Activated T-cell treated with anti-CD3 and anti-CD28 coated beads, Interleukin-2, amount 50 U/mL, for 72 hours (primary cell): ENCODE data around the gene E2F7. TPM values are rescaled to one million over a fixed set of nuclear protein-coding genes. Genes with fewer than 3 reads are reported as not detected.

Source experiments
- ATAC-seq, 2 donors: fragments of 150-1000 bp; cut with Tn5 transposase; replicated peaks in 1 of 2; 2 replicates each; pipeline ENCODE4 v1.10.0; 2021; ENCODE audit warnings: moderate library complexity in 2 of 2, mild to moderate bottlenecking in 1 of 2
- DNase-seq, 2 donors: peaks; one replicate each; pipeline ENCODE4 v3.0.0; 2021 to 2022; ENCODE audit warnings: mixed read lengths in 1 of 2
- H3K27ac Mint-ChIP-seq: one replicate; pipeline ENCODE4 v1.8.0; 2022; ENCODE audit warnings: mild to moderate bottlenecking, moderate library complexity, mixed read lengths
- H3K27me3 Mint-ChIP-seq: one replicate; pipeline ENCODE4 v1.8.0; 2022; ENCODE audit warnings: low read depth, mixed read lengths
- H3K36me3 Mint-ChIP-seq, 2 donors: one replicate each; pipeline ENCODE4 v1.8.0; 2022; ENCODE audit warnings: mixed read lengths in 2 of 2, mild to moderate bottlenecking in 1 of 2; ENCODE audit not compliant: insufficient read depth in 2 of 2
- H3K4me1 Mint-ChIP-seq: one replicate; pipeline ENCODE4 v1.8.0; 2022; ENCODE audit warnings: low read depth, mixed read lengths
- H3K4me3 Mint-ChIP-seq, 2 donors: one replicate each; pipeline ENCODE4 v1.8.0; 2022; ENCODE audit warnings: mild to moderate bottlenecking in 2 of 2, mixed read lengths in 2 of 2, moderate library complexity in 2 of 2
- H3K9me3 Mint-ChIP-seq, 2 donors: one replicate each; pipeline ENCODE4 v1.8.0; 2022; ENCODE audit warnings: mixed read lengths in 2 of 2
- total RNA-seq, 2 donors: library from RNA; stranded (reverse); gene quantifications; one replicate each; pipeline ENCODE4 v1.2.3, GENCODE V29; 2022

E2F7 gene
- total RNA-seq, 2 donors from 2014 or later = 4.9 to 5.7 TPM

GRCh38 chr12:77002382-77002781 lies 63.0 kb downstream of the E2F7 start:
- no peaks in the 10 kb centered on the region for H3K9me3 Mint-ChIP-seq
- H3K36me3 Mint-ChIP-seq = no peaks in the 10 kb centered on the region
- no peak overlapping the region for H3K27ac Mint-ChIP-seq
- ATAC-seq = no peak
- H3K27me3 Mint-ChIP-seq = peaks cover 15% of the 10 kb centered on the region
- DNase-seq = no peak
- H3K4me1 Mint-ChIP-seq = no peaks in the 10 kb centered on the region
- H3K4me3 Mint-ChIP-seq = no peak overlapping the region

DNA sequence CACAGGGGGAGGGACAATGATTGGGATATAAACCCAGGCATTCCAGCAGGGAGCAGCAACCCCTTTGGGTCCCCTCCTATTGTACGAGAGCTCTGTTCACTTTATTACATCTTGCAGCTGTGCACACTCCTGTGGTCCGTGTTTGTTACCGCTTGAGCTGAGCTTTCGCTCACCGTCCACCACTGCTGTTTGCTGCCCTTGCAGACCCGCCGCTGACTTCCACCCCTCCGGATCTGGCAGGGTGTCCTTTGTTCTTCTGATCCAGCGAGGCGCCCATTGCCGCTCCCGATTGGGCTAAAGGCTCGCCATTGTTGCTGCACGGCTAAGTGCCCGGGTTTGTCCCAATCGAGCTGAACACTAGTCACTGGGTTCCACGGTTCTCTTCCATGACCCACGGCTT lies 64.1 kb downstream of the E2F7 start:
- no peaks in the 10 kb centered on the region for H3K9me3 Mint-ChIP-seq
- no peaks in the 10 kb centered on the region for H3K4me1 Mint-ChIP-seq
- ATAC-seq (no peak), DNase-seq (no peak)
- no peaks in the 10 kb centered on the region for H3K36me3 Mint-ChIP-seq
- peaks cover 15% of the 10 kb centered on the region for H3K27me3 Mint-ChIP-seq
- H3K4me3 Mint-ChIP-seq = no peak overlapping the region
- no peak overlapping the region for H3K27ac Mint-ChIP-seq

DNA sequence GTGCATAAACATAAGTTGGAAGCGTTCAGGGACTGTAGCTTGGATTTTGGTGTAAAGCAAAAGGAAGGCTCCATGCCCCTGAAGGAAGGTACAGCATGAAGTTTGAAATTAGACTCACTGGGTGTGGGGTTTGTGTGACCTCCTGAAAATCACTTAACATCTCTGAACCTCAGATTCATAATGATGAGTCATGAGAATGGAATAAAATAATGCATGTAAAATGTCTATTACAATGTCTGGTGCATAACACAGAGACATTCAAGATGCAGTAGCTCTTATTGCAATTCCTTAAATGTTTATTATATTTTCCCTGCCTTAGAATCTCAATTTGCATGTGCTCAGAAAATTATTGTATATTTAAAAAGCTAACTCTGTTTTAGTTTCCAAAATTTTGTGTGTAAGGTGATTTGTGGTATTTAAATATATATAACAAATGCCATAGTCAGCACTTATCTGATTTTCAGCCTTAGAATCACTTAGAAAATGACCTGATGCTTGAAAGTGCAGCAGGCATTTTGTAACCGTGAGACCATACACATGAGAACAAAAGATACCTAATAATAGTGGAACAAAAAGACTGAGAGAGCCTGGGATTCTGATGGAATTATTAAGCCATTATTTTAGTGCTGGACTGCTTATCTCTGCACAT lies 66.3 kb downstream of the E2F7 start:
- Mint-ChIP-seq H3K4me3 (no peak overlapping the region), H3K9me3 (no peaks in the 10 kb centered on the region), H3K36me3 (no peaks in the 10 kb centered on the region), H3K27ac (no peak overlapping the region), H3K4me1 (no peaks in the 10 kb centered on the region), H3K27me3 (peaks cover under 1% of the 10 kb centered on the region)
- ATAC-seq = no peak
- no peak for DNase-seq

- DNase-seq (no peak), ATAC-seq (no peak)
- H3K27ac Mint-ChIP-seq = no peak overlapping the region
- no peaks in the 10 kb centered on the region for H3K9me3 Mint-ChIP-seq
- H3K36me3 Mint-ChIP-seq = no peaks in the 10 kb centered on the region
- H3K27me3 Mint-ChIP-seq = no peaks in the 10 kb centered on the region
- no peak overlapping the region for H3K4me3 Mint-ChIP-seq
- no peaks in the 10 kb centered on the region for H3K4me1 Mint-ChIP-seq
Observed at GRCh38 chr12:76998386-76998785, 67.0 kb downstream of the E2F7 start.

DNA sequence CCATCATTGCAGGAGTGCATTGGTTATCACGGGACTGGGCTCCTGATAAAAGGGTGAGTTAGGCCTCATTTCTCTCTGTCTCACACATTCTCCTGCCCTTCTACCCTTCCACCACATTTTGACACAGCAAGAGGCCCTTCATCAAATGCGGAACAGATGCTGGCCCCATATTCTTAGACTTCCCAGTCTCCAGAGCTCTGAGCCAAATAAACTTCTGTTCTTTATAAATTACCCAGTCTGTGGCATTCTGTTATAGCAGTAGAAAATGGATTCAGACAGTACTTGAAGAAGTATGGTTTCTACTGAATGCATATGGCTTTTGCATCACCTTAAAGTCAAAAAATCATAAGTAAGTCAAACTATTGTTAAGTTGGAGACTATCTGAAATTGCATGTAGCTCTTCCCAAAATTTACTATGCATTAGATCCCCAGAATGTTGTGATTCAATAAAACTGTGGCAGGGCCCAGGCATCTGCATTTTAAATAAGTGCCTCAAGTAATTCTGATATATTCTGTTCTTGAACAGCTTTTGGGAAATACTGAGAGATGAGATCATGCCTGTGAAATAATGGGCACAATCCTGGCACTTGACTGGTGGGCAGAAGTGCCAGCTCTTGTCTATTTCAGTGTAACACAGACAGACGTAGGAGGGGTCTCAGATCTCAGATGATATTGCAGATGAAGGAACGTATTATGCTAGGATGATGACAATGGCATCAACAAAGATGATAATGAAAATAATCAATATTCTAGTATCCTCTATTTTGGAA lies 68.2 kb downstream of the E2F7 start:
- Mint-ChIP-seq H3K9me3 (no peaks in the 10 kb centered on the region), H3K27me3 (no peaks in the 10 kb centered on the region), H3K27ac (no peak overlapping the region), H3K4me1 (no peaks in the 10 kb centered on the region), H3K36me3 (no peaks in the 10 kb centered on the region), H3K4me3 (no peak overlapping the region)
- ATAC-seq = no peak
- DNase-seq = no peak

DNA sequence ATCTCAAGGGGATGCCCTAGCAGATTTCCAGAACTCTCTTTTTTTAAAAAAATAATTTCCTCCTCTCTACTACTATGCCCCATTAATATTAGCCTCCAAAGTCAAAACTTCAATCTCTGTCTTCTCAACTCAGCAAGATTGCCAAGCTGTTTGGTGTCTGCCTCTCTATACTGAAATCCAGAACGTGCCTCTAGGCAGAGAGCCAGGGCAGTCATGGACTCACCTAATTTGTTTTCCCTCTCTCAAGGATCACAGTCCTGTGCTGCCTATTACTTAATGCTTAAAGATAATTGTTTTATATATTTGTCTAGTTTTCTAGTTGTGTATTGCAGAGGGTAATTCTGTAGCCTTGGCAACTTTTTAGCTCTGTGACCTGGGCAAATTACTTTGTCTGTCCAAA lies 74.7 kb downstream of the E2F7 start:
- no peak for ATAC-seq
- H3K27me3 Mint-ChIP-seq = peaks cover 8% of the 10 kb centered on the region
- no peaks in the 10 kb centered on the region for H3K4me1 Mint-ChIP-seq

GRCh38 chr12:76984566-76984965 lies 80.8 kb downstream of the E2F7 start:
- ATAC-seq = no peak
- no peak for DNase-seq
- Mint-ChIP-seq H3K27me3 (no peaks in the 10 kb centered on the region), H3K4me3 (no peak overlapping the region), H3K27ac (no peak overlapping the region), H3K9me3 (peaks cover 5 to 16% of the 10 kb centered on the region in 2 donors), H3K4me1 (no peaks in the 10 kb centered on the region), H3K36me3 (peaks cover 2 to 12% of the 10 kb centered on the region in 2 donors)

More for the DNA sequence above, 74.7 kb downstream of the E2F7 start:
- Mint-ChIP-seq H3K9me3 (no peaks in the 10 kb centered on the region), H3K27ac (no peak overlapping the region), H3K4me3 (no peak overlapping the region), H3K36me3 (no peaks in the 10 kb centered on the region)
- DNase-seq = no peak

DNA sequence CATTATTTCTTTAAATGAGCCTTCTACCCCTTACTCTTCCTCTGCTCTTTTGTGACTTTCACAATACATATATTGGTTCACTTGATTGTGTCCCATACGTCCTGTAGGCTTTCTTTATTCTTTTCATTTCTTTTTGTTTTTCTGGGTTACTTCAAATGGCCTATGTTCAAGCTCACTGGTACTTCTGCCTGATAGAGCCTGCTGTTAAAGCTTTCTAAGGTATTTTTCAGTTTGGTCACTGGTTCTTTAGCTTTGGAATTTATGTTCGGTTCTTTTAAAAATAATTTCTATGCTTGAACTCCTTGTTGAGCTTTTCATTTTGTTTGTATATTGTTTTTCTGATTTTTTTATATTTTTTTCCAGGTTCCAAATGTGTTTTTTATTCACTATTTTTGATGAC lies 81.9 kb downstream of the E2F7 start:
- H3K9me3 Mint-ChIP-seq = peaks cover 5 to 16% of the 10 kb centered on the region in 2 donors
- DNase-seq = no peak
- no peaks in the 10 kb centered on the region for H3K4me1 Mint-ChIP-seq
- H3K27me3 Mint-ChIP-seq = no peaks in the 10 kb centered on the region
- no peak overlapping the region for H3K27ac Mint-ChIP-seq
- H3K36me3 Mint-ChIP-seq = peaks cover 2 to 12% of the 10 kb centered on the region in 2 donors
- no peak for ATAC-seq
- H3K4me3 Mint-ChIP-seq = no peak overlapping the region

GRCh38 chr12:76980196-76980595 lies 85.2 kb downstream of the E2F7 start:
- Mint-ChIP-seq H3K4me1 (no peaks in the 10 kb centered on the region), H3K27ac (no peak overlapping the region), H3K4me3 (no peak overlapping the region), H3K36me3 (peaks cover 2 to 12% of the 10 kb centered on the region in 2 donors), H3K9me3 (peaks cover 5 to 15% of the 10 kb centered on the region in 2 donors), H3K27me3 (no peaks in the 10 kb centered on the region)
- ATAC-seq (no peak), DNase-seq (no peak)

GRCh38 chr12:76976777-76977382 lies 88.5 kb downstream of the E2F7 start:
- Mint-ChIP-seq H3K4me1 (peaks cover 5% of the 10 kb centered on the region), H3K36me3 (no peaks in the 10 kb centered on the region), H3K4me3 (no peak overlapping the region), H3K27ac (no peak overlapping the region), H3K9me3 (peaks cover 0 to 3% of the 10 kb centered on the region in 2 donors), H3K27me3 (no peaks in the 10 kb centered on the region)
- ATAC-seq = no peak
- no peak for DNase-seq

Other genes with a start within 250 kb of the E2F7 start
- 1 to 10 TPM in 1 of 2 donors, under 1 TPM in 1; 0.65 to 3.3 TPM for gene CSRP2, start 186.6 kb downstream of the E2F7 start, total RNA-seq